Transverse colon (tissue), 4 donors: ENCODE results near the gene PLPP7. TPM values are rescaled to one million over a fixed set of nuclear protein-coding genes. Genes with fewer than 3 reads are reported as not detected.

ENCODE experiments used
- DNase-seq: peaks from one replicate; pipeline ENCODE4 v3.0.0-alpha.2; 2019
- H3K27ac ChIP-seq, 4 donors: fragments of 200-600 bp; sonication (generic); 2 replicates each; pipeline ENCODE4 v1.5.1; 2016 to 2018; ENCODE audit warnings: inconsistent platforms in 4 of 4
- H3K27me3 ChIP-seq: fragments of 200-600 bp; sonication (generic); 2 replicates; pipeline ENCODE4 v1.5.1; 2017; ENCODE audit warnings: inconsistent platforms
- H3K36me3 ChIP-seq, 4 donors: fragments of 200-600 bp; sonication (generic); 2 replicates each; pipeline ENCODE4 v1.5.1; 2017 to 2019; ENCODE audit warnings: inconsistent platforms in 4 of 4
- H3K4me1 ChIP-seq, 4 donors: fragments of 200-600 bp; sonication (generic); 2 replicates each; pipeline ENCODE4 v1.5.1; 2017 to 2020; ENCODE audit warnings: inconsistent platforms in 4 of 4
- H3K4me3 ChIP-seq, 4 donors: fragments of 200-600 bp; sonication (generic); 1 replicate in 1 of 4; 2 replicates in 3 of 4; pipeline versions ENCODE4 v1.5.1 to v1.6.1; 2017 to 2019; ENCODE audit warnings: inconsistent platforms in 4 of 4
- H3K9me3 ChIP-seq, 2 donors: fragments of 200-600 bp; sonication (generic); 2 replicates each; pipeline ENCODE4 v1.5.1; 2017 to 2019; ENCODE audit warnings: inconsistent platforms in 2 of 2
- EP300 ChIP-seq: sonication (generic); formaldehyde crosslinking; IDR thresholded peaks from one replicate; pipeline ENCODE4 v1.6.1; 2017; ENCODE audit warnings: antibody characterized with exemption, low read depth
- POLR2A ChIP-seq: fragments of 450-650 bp; IDR thresholded peaks from one replicate; pipeline ENCODE4 v1.6.1; 2016; ENCODE audit warnings: antibody characterized with exemption, mild to moderate bottlenecking, moderate library complexity
- POLR2AphosphoS5 ChIP-seq, 3 donors: sonication (generic); formaldehyde crosslinking; IDR thresholded peaks; one replicate each; pipeline ENCODE4 v1.6.1; 2016; ENCODE audit warnings: antibody characterized with exemption in 3 of 3
- WGBS, 2 donors: methylation state at CpG; one replicate each; pipeline ENCODE4 v1.1.5; 2018; ENCODE audit warnings: low coverage in 1 of 2; 5-methylcytosine and 5-hydroxymethylcytosine counted together
- in situ Hi-C, 4 donors: fragments of 200-750 bp; cut with MboI; loops; one replicate each; pipeline versions ENCODE4 v1.15.0 to v1.15.1; 2017; ENCODE audit warnings: low sequenced_read_pairs in 3 of 4, low pct_ligation_motif_present in 1 of 4, low pct_unique_long_range_greater_than_20kb in 1 of 4
- intact Hi-C: fragments of 100-400 bp; cut with DNase I; formaldehyde crosslinking; loops from one replicate; pipeline ENCODE4 v1.15.1; 2023; ENCODE audit warnings: low total_unique reads
- total RNA-seq, 4 donors: library from RNA; depleted of rRNA; stranded (reverse); fragments of >200 nt; gene quantifications; one replicate each; pipeline ENCODE4 v1.1.0, GENCODE V29; 2016
- TF ChIP-seq, protein P1 (sequence below), 5 experiments: fragments of 200-600 bp in 3 of 5; fragments of 450-650 bp in 2 of 5; sonication (generic) in 3 of 5; IDR thresholded peaks; 1 replicate in 2 of 5; 2 replicates in 3 of 5; pipeline ENCODE4 v1.5.1; 2016 to 2017; ENCODE audit warnings: antibody characterized with exemption in 5 of 5, inconsistent platforms in 3 of 5, mild to moderate bottlenecking in 2 of 5, moderate library complexity in 1 of 5

PLPP7 gene
- total RNA-seq, 4 donors from 2014 or later: 3.0 to 10.3 (median 4.1) TPM

DNA sequence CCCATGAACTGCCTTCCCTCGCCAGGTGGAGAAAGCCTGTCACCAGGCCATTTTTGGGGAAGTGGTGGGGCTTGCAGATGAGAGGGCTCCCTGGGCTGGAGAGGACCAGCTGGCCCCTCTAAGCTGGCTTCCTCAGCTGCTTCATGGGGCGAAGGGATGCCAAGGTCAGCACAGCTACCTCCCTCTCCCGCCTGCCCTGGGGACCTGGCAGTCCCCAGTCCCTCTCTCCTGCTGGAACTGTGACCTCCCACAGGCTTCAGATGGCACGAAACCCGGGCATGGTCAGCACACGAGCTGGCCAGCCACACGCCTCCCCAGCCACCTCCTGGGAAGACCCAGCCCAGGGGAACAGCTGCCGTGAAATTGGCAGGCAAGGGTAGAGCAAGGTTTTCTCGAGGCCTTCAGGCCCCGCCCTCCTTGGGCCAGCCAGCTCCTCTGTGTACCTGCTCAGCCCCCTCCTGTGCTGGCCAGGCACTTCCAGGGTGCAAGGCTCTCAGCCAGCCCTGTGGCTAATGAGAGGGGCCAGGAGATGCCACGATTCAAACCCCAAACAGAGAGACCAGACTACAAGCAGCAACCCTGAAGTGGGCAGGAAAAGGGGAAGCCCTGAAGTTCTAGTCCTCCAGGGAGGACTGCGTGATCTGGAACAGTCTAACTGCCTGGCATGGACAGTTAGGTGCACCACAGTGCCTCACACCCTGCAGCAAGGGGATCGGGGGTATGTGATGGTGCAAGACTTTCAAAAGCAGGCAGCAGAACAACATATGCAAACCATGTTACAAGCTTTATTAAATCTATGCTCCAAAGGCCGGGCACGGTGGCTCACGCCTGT is 12.9 kb downstream of the PLPP7 start:
- Histone ChIP-seq H3K27ac (no peak overlapping the region), H3K36me3 (no peaks in the 10 kb centered on the region)

GRCh38 chr9:131303381-131304321 is 14.1 kb downstream of the PLPP7 start:
- TF ChIP-seq EP300 (no peak), POLR2AphosphoS5 (IDR thresholded peaks at IDR 0.05) (no peak)
- TF ChIP-seq, protein P1, sequence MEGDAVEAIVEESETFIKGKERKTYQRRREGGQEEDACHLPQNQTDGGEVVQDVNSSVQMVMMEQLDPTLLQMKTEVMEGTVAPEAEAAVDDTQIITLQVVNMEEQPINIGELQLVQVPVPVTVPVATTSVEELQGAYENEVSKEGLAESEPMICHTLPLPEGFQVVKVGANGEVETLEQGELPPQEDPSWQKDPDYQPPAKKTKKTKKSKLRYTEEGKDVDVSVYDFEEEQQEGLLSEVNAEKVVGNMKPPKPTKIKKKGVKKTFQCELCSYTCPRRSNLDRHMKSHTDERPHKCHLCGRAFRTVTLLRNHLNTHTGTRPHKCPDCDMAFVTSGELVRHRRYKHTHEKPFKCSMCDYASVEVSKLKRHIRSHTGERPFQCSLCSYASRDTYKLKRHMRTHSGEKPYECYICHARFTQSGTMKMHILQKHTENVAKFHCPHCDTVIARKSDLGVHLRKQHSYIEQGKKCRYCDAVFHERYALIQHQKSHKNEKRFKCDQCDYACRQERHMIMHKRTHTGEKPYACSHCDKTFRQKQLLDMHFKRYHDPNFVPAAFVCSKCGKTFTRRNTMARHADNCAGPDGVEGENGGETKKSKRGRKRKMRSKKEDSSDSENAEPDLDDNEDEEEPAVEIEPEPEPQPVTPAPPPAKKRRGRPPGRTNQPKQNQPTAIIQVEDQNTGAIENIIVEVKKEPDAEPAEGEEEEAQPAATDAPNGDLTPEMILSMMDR (IDR thresholded peaks at IDR 0.05): no peak
- no peak for DNase-seq
- Histone ChIP-seq H3K27me3 (no peaks in the 10 kb centered on the region), H3K4me3 (no peak overlapping the region), H3K4me1 (no peaks in the 10 kb centered on the region), H3K36me3 (no peaks in the 10 kb centered on the region), H3K9me3 (no peaks in the 10 kb centered on the region), H3K27ac (no peak overlapping the region)
- WGBS, 2 donors: 78% methylated on average over 11 of the region's 11 CpGs; no CpG with 5 or more reads in 1 of the 2 donors
- intact Hi-C loops (no loop called here), in situ Hi-C loops (no loop called here)

More for the DNA sequence above, 12.9 kb downstream of the PLPP7 start:
- intact Hi-C loops (no loop called here), in situ Hi-C loops (no loop called here)
- H3K4me3 ChIP-seq: no peak overlapping the region
- WGBS, 2 donors: 65% methylated on average over 16 of the region's 16 CpGs; no CpG with 5 or more reads in 1 of the 2 donors
- no peaks in the 10 kb centered on the region for H3K27me3 ChIP-seq
- H3K9me3 ChIP-seq: no peaks in the 10 kb centered on the region
- TF ChIP-seq POLR2A (no peak), POLR2AphosphoS5 (IDR thresholded peaks at IDR 0.05) (no peak), EP300 (no peak)
- TF ChIP-seq, protein P1 (IDR thresholded peaks at IDR 0.05): no peak
- H3K4me1 ChIP-seq: no peaks in the 10 kb centered on the region
- DNase-seq: no peak

GRCh38 chr9:131304676-131305355 is 15.3 kb downstream of the PLPP7 start:
- Histone ChIP-seq H3K4me3 (no peak overlapping the region), H3K27me3 (no peaks in the 10 kb centered on the region), H3K9me3 (no peaks in the 10 kb centered on the region), H3K4me1 (no peaks in the 10 kb centered on the region), H3K27ac (no peak overlapping the region), H3K36me3 (no peaks in the 10 kb centered on the region)
- intact Hi-C loops (no loop called here), in situ Hi-C loops (no loop called here)
- no peak for TF ChIP-seq POLR2AphosphoS5 (IDR thresholded peaks at IDR 0.05)
- TF ChIP-seq EP300: no peak
- TF ChIP-seq, protein P1 (IDR thresholded peaks at IDR 0.05): no peak
- TF ChIP-seq POLR2A: no peak
- DNase-seq: no peak
- 81 to 82% methylated on average over 6 to 19 of the region's 19 CpGs for WGBS, 2 donors
